Muscle of leg (tissue), 11 donors: ENCODE measurements around the gene HSD3B7. TPM values are rescaled to one million over a fixed set of nuclear protein-coding genes. Genes with fewer than 3 reads are reported as not detected.

Source experiments
- DNase-seq: peaks from one replicate; pipeline ENCODE4 v3.0.0; 2013
- H3K27ac ChIP-seq: one replicate; pipeline ENCODE4 v1.5.1; 2013; ENCODE audit warnings: mild to moderate bottlenecking, low read length, control low read depth
- H3K27me3 ChIP-seq: one replicate; pipeline ENCODE4 v1.6.1; 2013; ENCODE audit warnings: low read length; ENCODE audit not compliant: control insufficient read depth, insufficient read depth
- H3K36me3 ChIP-seq: one replicate; pipeline ENCODE4 v1.6.1; 2013; ENCODE audit warnings: low read length; ENCODE audit not compliant: control insufficient read depth, insufficient read depth
- H3K4me1 ChIP-seq: one replicate; pipeline ENCODE4 v1.6.1; 2013; ENCODE audit warnings: low read length; ENCODE audit not compliant: control insufficient read depth, insufficient read depth
- H3K4me3 ChIP-seq: one replicate; pipeline ENCODE4 v1.5.1; 2013; ENCODE audit warnings: low read length, control low read depth
- H3K9me3 ChIP-seq: replicated peaks from 2 replicates; pipeline ENCODE4 v1.6.1; 2013; ENCODE audit warnings: low read depth, low read length; ENCODE audit not compliant: control insufficient read depth
- WGBS: methylation state at CpG from one replicate; pipeline ENCODE4 v1.1.5; 2013; ENCODE audit warnings: missing lambda C conversion rate; ENCODE audit not compliant: insufficient coverage; 5-methylcytosine and 5-hydroxymethylcytosine counted together
- polyA plus RNA-seq, 8 donors: library from polyadenylated mRNA; unstranded; fragments of 120-200 nt; gene quantifications; one replicate each; pipeline versions ENCODE4 v1.2.1 to v1.2.3, GENCODE V29; 2013; ENCODE audit warnings: inconsistent platforms in 1 of 8, low replicate concordance in 1 of 8; ENCODE audit not compliant: insufficient read length in 8 of 8, insufficient read depth in 1 of 8
- total RNA-seq: library from RNA; stranded (reverse); fragments of 120-200 nt; gene quantifications from one replicate; pipeline ENCODE4 v1.2.4, GENCODE V29; 2013

Gene HSD3B7
- total and polyA plus RNA-seq, 9 donors = 7.3 to 13.7 (median 9.1) TPM

DNA sequence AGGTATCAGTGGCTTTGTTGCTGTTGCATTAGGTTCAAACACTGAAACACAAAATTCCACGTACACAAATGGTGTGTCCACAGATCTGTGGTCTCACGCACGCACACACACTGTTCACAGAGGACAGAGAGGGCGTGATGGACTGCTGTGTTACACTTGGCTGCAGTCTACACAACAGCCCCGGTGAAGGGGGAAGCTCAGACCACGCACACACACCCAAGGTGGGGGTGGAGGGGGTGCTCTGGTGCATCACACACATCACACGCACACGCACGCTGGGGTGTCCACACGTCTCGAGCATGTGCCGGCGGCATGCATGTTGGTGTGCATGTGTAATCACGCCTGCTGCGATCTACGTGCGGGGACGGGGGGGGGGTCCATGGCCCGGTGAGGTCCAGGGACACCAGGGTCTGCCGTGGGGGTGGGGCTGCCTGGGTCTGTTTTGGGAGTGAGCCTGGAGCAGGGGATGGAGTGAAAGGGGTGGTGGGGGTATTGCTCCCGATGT is 7.3 kb downstream of the HSD3B7 start:
- no peaks in the 10 kb centered on the region for H3K9me3 ChIP-seq
- peaks cover 11% of the 10 kb centered on the region for H3K36me3 ChIP-seq
- no peak overlapping the region for H3K27ac ChIP-seq
- no peak overlapping the region for H3K4me3 ChIP-seq
- peaks cover 11% of the 10 kb centered on the region for H3K4me1 ChIP-seq
- H3K27me3 ChIP-seq = peaks cover 4% of the 10 kb centered on the region
- DNase-seq = no peak
- 86% methylated on average over 8 of the region's 21 CpGs for WGBS

DNA sequence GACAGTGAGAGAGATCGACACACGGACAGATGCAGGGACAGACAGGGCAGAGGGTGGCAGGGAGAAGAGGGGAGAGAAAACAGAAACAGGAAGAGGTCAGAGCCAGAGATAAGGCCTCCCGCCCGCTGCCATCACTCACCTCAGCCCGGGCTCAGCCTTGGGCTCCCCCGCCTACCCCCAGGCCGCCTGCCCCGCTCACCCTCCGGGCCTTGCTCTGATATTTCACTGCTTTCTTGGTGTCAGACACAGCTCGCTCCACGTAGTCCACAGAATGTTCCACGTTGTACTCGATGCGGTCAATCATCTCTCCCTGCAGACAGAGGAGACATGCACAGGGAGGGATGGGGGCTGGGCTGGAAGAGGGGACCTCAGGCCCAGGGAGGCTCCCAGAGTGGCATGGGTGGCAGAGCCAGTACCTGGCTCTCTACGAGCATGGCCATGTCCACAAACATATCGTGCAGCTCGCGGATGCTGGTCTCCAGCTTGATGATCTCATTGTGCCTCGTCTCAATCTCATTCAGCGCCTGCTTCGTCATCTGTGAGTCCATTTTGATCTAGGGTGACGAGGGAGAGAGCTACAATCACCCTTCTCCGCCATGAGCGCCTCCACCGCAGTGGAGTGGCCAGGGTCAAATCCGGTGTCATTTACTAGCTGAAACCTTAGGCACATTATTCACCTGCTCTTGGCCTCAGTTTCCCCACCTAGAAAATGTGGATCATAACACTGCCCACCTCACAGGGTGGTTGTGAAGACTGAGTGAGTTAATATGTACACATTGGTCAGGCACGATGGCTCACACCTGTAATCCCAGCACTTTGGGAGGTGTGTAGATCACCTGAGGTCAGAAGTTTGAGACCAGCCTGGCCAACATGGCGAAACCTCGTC is 8.2 kb downstream of the HSD3B7 start:
- H3K27me3 ChIP-seq = peaks cover 6% of the 10 kb centered on the region
- 80% methylated on average over 11 of the region's 29 CpGs for WGBS
- H3K9me3 ChIP-seq = no peaks in the 10 kb centered on the region
- H3K27ac ChIP-seq = no peak overlapping the region
- H3K4me1 ChIP-seq = peaks cover 20% of the 10 kb centered on the region
- no peak for DNase-seq
- H3K4me3 ChIP-seq = no peak overlapping the region
- H3K36me3 ChIP-seq = peaks cover 5% of the 10 kb centered on the region

DNA sequence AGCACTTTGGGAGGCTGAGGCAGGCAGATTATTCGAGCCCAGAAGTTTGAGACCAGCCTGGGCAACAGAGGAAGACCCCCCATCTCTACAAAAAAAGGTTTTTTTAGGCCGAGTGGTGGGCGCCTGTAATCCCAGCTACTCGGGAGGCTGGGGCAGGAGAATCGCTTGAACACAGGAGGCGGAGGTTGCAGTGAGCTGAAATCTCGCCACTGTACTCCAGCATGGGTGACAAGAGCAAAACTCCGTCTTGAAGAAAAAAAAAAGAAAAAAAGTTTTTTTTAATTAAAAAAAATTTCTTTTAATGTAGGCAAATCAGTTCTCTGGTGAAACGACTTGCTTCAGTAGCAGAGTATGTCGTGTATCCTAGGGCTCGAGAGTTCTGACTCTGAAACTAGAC is 10.9 kb downstream of the HSD3B7 start:
- whole genome bisulfite sequencing = 70% methylated on average over 4 of the region's 11 CpGs
- no peak overlapping the region for H3K4me3 ChIP-seq

DNA sequence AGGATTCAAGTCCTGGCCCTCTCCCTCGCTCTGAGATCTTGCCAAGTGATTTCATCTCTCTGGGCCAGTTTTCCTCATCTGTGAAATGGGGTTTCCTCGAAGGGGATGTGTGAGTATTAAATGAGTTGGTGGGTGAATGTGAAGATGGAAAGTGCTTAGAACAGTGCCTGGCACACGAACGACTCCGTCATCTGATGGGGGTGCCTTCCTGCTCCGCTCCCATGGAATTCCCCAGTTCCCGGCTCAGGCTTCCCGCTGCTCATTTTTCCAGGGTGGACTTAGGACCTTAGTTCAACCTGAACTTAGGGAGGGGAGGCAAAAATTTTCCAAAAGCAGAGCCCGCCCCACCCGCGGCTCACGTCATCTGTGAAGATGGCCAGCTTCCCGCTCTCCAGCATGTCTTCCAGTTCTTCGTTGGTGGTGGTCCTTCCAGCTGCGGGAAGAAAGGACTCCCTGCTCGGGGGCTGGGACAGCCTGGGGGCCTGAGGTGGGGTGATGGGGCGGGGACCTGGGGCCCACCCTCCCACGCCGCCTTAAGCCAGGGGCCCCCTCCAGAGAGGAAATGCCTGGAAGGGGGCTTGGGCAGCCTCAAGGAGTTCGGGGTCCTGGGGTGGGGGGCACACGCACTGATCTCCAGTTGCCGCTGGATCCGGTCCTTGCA is 11.4 kb downstream of the HSD3B7 start:
- no peaks in the 10 kb centered on the region for H3K36me3 ChIP-seq
- no peaks in the 10 kb centered on the region for H3K9me3 ChIP-seq
- WGBS = 17% methylated on average over 14 of the region's 23 CpGs
- peaks cover 6% of the 10 kb centered on the region for H3K27me3 ChIP-seq
- DNase-seq = peak; percentile 77
- H3K4me3 ChIP-seq = peak overlapping the region; percentile 37
- peaks cover 25% of the 10 kb centered on the region for H3K4me1 ChIP-seq
- H3K27ac ChIP-seq = peak overlapping the region; percentile 35

More for the DNA sequence above, 10.9 kb downstream of the HSD3B7 start:
- peaks cover 25% of the 10 kb centered on the region for H3K4me1 ChIP-seq
- no peaks in the 10 kb centered on the region for H3K9me3 ChIP-seq
- DNase-seq = no peak
- peak overlapping the region; percentile 35 for H3K27ac ChIP-seq
- H3K27me3 ChIP-seq = peaks cover 6% of the 10 kb centered on the region
- no peaks in the 10 kb centered on the region for H3K36me3 ChIP-seq

DNA sequence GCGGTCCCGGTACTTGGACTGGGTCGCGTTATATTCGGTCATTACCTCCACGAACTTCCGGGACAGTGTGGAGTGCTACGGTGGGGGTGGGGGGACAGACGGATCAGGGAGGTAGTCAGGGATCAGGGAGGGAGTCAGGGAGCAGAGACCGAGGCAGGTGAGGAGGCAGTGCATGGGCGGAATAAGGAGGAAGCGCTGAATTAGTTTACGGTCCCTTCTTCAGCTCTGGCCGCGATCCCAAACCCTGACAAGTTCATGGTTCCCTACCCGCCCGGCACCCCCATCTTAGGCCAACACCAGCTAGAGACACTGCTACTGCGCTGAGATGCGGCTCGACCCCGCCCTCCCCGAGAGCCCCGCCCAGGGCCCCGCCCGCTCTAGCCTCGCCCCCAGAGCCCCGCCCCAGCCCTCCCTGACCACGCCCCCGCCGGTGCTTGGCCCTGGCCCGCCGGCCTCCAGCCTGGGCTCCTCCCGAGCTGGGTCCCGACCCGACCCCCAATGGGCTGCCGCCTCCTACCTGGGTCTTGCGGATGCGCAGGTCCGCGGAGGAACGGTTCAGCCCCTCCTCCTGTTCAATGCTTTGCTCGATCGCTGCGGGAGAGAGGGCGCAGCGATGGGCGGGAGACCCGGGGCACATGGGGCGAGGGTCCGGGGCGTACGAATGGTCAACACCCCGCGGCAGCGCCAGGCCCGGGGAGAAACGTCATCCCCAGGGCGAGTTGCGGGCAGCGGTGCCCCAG is 12.1 kb downstream of the HSD3B7 start:
- H3K9me3 ChIP-seq = no peaks in the 10 kb centered on the region
- H3K36me3 ChIP-seq = no peaks in the 10 kb centered on the region
- WGBS = 4% methylated on average over 51 of the region's 60 CpGs
- no peak overlapping the region for H3K27ac ChIP-seq
- H3K4me3 ChIP-seq = peak overlapping the region; percentile 37
- peaks cover 6% of the 10 kb centered on the region for H3K27me3 ChIP-seq
- peak; percentile 67 for DNase-seq
- H3K4me1 ChIP-seq = peaks cover 26% of the 10 kb centered on the region

DNA sequence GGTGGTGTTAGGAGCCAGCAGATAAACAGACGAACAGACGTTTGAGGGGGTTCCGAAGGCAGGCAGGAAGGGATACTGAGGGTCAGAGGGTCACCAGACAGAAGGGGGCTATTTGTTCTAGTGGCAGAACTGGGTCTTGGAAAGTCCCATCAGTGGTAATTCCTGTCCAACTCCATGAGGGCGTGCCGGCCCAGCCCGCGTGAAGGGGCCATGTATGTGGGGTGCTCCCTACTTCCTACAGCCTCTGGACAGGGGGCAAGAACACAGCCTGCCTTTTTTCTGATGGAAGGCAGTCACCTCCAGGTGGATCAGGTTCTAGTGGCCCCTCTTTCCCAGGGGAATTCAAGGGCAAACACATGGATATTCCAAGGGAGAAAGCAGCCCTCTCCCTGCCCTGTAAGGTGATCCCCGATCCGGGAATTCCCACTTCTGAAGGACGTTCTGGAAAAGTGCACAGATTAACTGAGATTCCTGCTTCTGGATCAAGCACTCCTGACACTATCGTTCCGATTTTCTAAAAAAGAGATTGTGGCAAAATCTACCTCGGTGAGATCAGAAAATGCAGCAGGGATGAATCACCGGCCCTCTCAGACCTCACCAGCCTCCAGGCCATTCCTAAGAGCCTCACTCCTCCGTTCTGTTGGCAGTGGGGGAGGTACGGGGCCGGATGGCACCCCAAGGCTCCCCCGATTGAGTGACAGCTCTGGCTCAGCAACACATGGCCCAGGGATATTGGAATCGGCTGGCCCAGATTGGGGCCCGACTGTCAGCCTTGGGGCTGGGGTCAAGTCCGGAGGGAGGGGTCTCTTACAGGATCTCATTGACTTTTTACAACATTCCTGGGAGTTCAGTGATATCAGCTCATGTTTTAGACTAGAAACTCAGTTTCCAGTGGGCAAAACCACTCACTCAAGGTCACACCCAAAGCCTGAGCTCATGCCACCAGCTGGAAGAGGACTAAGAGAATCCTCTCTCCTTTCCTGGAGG is 13.0 kb downstream of the HSD3B7 start:
- Histone ChIP-seq H3K36me3 (no peaks in the 10 kb centered on the region), H3K4me1 (peaks cover 35% of the 10 kb centered on the region), H3K4me3 (peak overlapping the region; percentile 37), H3K9me3 (no peaks in the 10 kb centered on the region), H3K27ac (no peak overlapping the region), H3K27me3 (peaks cover 7% of the 10 kb centered on the region)
- WGBS = 53% methylated on average over 14 of the region's 21 CpGs
- no peak for DNase-seq

DNA sequence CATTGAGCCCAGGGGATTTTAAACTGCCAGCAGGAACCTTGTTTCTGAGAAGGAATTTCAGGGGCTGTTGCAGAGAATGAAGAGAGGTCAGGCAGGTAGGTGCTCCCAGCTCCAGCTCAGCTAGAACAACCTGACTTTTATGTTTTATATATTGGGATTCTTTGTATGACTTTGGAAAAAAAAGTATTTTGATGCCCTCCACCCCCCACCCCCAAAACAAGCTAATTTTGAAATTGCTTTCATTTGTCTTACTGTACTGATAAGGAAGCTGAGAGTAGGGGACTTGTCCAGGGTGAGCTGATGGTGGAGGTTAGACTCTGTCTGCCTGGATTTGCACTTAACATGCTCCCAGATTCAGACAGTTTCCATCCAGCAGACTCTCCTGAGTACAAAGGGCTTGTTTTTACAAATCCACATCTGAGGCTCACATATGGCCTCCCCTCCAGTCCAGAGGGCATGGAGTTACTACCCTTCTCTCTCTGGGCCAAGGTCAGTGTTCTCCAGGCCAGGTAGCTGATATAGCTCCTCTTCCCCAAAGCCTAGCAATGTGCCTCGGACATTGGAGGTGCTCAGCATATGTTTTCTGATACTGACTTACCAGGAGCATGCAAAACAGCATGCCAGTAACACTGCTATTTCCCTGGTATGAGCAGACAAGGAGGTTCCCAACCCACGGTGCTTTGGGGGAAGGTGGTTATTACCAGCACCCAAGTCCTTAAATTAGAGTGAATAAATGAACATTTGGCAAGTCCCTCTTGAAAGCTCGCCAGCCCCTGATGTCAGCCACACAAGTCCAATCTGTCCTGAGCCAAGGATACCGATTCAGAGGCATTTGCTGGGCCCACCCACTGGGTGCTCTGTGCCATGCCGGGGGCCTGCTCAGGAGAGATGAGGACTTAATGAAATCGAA is 14.1 kb downstream of the HSD3B7 start:
- H3K4me1 ChIP-seq = peaks cover 44% of the 10 kb centered on the region
- H3K27me3 ChIP-seq = peaks cover 9% of the 10 kb centered on the region
- no peak for DNase-seq
- H3K9me3 ChIP-seq = no peaks in the 10 kb centered on the region
- no peaks in the 10 kb centered on the region for H3K36me3 ChIP-seq
- peak overlapping the region; percentile 2 for H3K27ac ChIP-seq
- 56% methylated on average over 4 of the region's 6 CpGs for WGBS
- H3K4me3 ChIP-seq = no peak overlapping the region

DNA sequence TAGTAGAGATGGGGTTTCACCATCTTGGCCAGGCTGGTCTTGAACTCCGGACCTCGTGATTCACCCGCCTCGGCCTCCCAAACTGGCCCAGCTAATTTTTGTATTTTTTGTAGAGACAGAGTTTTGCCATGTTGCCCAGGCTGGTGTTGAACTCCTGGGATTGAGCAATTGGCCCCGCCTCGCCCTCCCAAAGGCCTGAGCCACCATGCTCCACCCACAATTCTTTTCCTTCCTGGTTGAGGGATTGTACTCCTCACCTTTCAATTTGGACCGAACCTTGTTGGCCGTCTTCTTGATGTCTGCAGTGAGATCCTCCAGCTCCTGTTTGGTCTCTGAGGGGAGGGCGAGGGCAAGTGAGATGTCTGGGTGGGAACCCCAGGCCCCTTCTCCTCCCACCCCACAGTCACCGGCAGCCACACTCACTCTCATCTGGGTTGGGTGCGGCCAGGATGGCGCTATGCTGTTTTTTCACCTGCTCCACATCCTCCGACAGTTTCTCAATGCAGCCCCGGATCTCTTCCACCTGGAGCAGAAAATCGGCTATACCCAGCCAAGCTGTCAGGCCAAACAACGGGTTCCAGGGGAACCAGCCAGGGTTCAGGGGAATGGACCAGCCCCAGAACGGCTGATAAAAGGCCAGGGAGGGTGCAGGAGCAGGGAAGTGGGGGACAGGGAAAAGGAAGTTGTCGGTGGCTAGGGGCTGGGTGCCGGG is 15.8 kb downstream of the HSD3B7 start:
- Histone ChIP-seq H3K36me3 (no peaks in the 10 kb centered on the region), H3K9me3 (no peaks in the 10 kb centered on the region), H3K4me3 (no peak overlapping the region), H3K4me1 (peaks cover 44% of the 10 kb centered on the region), H3K27ac (no peak overlapping the region), H3K27me3 (peaks cover 9% of the 10 kb centered on the region)
- DNase-seq = no peak
- 85% methylated on average over 12 of the region's 19 CpGs for WGBS
